MM.1S (cell line): ENCODE results near the gene RTN4.
"Not testable (repeated sequence)": the region's sequence is repeated elsewhere in the genome, so short reads cannot be mapped to it uniquely, and the experiment has no call there.

ENCODE experiments used
- DNase-seq: peaks from one replicate; pipeline ENCODE4 v3.0.0-alpha.2; 2015
- H2AFZ ChIP-seq: fragments of 300-600 bp; sonication (generic); 2 replicates; pipeline ENCODE4 v1.6.0; 2016; ENCODE audit warnings: antibody characterized with exemption, low read length
- H3F3A ChIP-seq: fragments of 300-600 bp; sonication (generic); 2 replicates; pipeline ENCODE4 v1.6.1; 2016; ENCODE audit warnings: mild to moderate bottlenecking, antibody characterized with exemption, low read length, moderate library complexity, mixed read lengths; ENCODE audit not compliant: insufficient read depth
- H3K27ac ChIP-seq: fragments of 300-600 bp; sonication (generic); 2 replicates; pipeline ENCODE4 v1.5.1; 2016; ENCODE audit warnings: mild to moderate bottlenecking, low read length
- H3K27me3 ChIP-seq: fragments of 300-600 bp; sonication (generic); replicated peaks from 2 replicates; pipeline ENCODE4 v1.6.0; 2016; ENCODE audit warnings: low read length; ENCODE audit not compliant: insufficient read depth
- H3K36me3 ChIP-seq: fragments of 300-600 bp; sonication (generic); replicated peaks from 2 replicates; pipeline ENCODE4 v1.6.1; 2016; ENCODE audit warnings: mild to moderate bottlenecking, low read length, mixed read lengths; ENCODE audit not compliant: insufficient read depth
- H3K4me1 ChIP-seq: fragments of 300-600 bp; sonication (generic); 2 replicates; pipeline ENCODE4 v1.6.1; 2016; ENCODE audit warnings: low read length, mixed read lengths
- H3K4me2 ChIP-seq: fragments of 300-600 bp; sonication (generic); 2 replicates; pipeline ENCODE4 v1.6.0; 2016; ENCODE audit warnings: low read depth, low read length
- H3K4me3 ChIP-seq: fragments of 300-600 bp; sonication (generic); 2 replicates; pipeline ENCODE4 v1.5.1; 2016; ENCODE audit warnings: low read length, mixed read lengths
- H3K79me2 ChIP-seq: fragments of 300-600 bp; sonication (generic); 2 replicates; pipeline ENCODE4 v1.6.1; 2016; ENCODE audit warnings: mixed run types, low read length, mixed read lengths
- H3K9ac ChIP-seq: fragments of 300-600 bp; sonication (generic); 2 replicates; pipeline ENCODE4 v1.6.1; 2016; ENCODE audit warnings: low read length, mixed read lengths
- H3K9me2 ChIP-seq: fragments of 300-600 bp; sonication (generic); replicated peaks from 2 replicates; pipeline ENCODE4 v1.6.1; 2016; ENCODE audit warnings: mild to moderate bottlenecking, low read length, mixed read lengths; ENCODE audit not compliant: insufficient read depth
- H3K9me3 ChIP-seq: fragments of 300-600 bp; sonication (generic); replicated peaks from 2 replicates; pipeline ENCODE4 v1.6.1; 2016; ENCODE audit warnings: mild to moderate bottlenecking, low read length, mixed read lengths; ENCODE audit not compliant: insufficient read depth
- H4K20me1 ChIP-seq: fragments of 300-600 bp; sonication (generic); 2 replicates; pipeline ENCODE4 v1.6.1; 2016; ENCODE audit warnings: mild to moderate bottlenecking, low read length, moderate library complexity, mixed read lengths; ENCODE audit not compliant: insufficient read depth
- CTCF ChIP-seq: fragments of 300-600 bp; sonication (generic); IDR thresholded peaks from 2 replicates; pipeline ENCODE4 v1.5.1; 2016; ENCODE audit warnings: antibody characterized with exemption, low read length, mixed read lengths
- EZH2 ChIP-seq: fragments of 300-600 bp; sonication (generic); optimal IDR thresholded peaks from 2 replicates; pipeline ENCODE3; 2017; ENCODE audit warnings: low read depth, mild to moderate bottlenecking, antibody characterized with exemption, low read length, mixed read lengths
- EZH2phosphoT487 ChIP-seq: fragments of 300-600 bp; sonication (generic); IDR thresholded peaks from 2 replicates; pipeline ENCODE4 v1.6.1; 2018; ENCODE audit warnings: antibody characterized with exemption, low read length

The RTN4 gene

DNA sequence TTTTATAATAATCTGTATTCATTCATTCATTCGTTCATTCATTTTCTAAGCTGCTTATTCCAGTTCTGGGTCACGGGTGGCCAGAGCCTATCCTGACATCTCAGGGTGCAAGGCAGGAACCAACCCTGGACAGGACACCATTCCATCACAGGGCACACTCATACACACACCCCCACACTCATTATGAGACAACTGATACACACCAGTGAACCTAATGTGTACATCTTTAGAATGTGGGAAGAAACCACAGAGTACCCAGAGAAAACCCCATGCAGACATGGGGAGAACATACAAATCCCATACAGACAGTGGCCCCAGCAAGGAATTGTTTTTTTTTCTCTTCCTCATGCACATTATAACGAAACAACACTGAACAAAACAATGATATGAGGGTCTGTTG, 54.7 kb downstream of the RTN4 start:
- peaks cover 9% of the 10 kb centered on the region; the same call in 1 of the 2 replicates for H3F3A ChIP-seq
- no peaks in the 10 kb centered on the region for H3K27me3 ChIP-seq

GRCh38 chr2:54990694-54991093, 59.6 kb downstream of the RTN4 start:
- H3K9me3 ChIP-seq, DNase-seq, H3K9me2 ChIP-seq, H3K27me3 ChIP-seq, H3K9ac ChIP-seq, H3K4me3 ChIP-seq, H3K4me2 ChIP-seq, H4K20me1 ChIP-seq, H2AFZ ChIP-seq, H3K27ac ChIP-seq, H3K4me1 ChIP-seq, H3K36me3 ChIP-seq, H3F3A ChIP-seq: not testable (repeated sequence)
- H3K79me2 ChIP-seq: peaks cover 94% of the 10 kb centered on the region

More for the DNA sequence above, 54.7 kb downstream of the RTN4 start:
- H3K4me2 ChIP-seq: no peak overlapping the region
- no peak overlapping the region for H3K4me3 ChIP-seq
- peaks cover 92% of the 10 kb centered on the region for H3K79me2 ChIP-seq
- TF ChIP-seq EZH2 (no peak), EZH2phosphoT487 (no peak), CTCF (no peak)
- H3K4me1 ChIP-seq: peaks cover 21% of the 10 kb centered on the region
- no peak overlapping the region for H2AFZ ChIP-seq
- no peaks in the 10 kb centered on the region for H3K36me3 ChIP-seq
- no peaks in the 10 kb centered on the region for H3K9me3 ChIP-seq
- H3K27ac ChIP-seq: no peak overlapping the region
- DNase-seq: no peak
- no peak overlapping the region for H3K9ac ChIP-seq
- no peaks in the 10 kb centered on the region for H3K9me2 ChIP-seq
- no peaks in the 10 kb centered on the region for H4K20me1 ChIP-seq

- H3F3A ChIP-seq: no peaks in the 10 kb centered on the region
- no peak overlapping the region for H3K4me3 ChIP-seq
- H3K27ac ChIP-seq: no peak overlapping the region
- no peak overlapping the region for H2AFZ ChIP-seq
- 0 out of 2 replicates have a peak, but pooled peaks cover 4% of the 10 kb centered on the region for H3K36me3 ChIP-seq
- no peaks in the 10 kb centered on the region for H3K9me2 ChIP-seq
- H3K4me2 ChIP-seq: no peak overlapping the region
- no peak for DNase-seq
- H3K4me1 ChIP-seq: no peaks in the 10 kb centered on the region
- no peaks in the 10 kb centered on the region for H4K20me1 ChIP-seq
- H3K79me2 ChIP-seq: peaks cover 87% of the 10 kb centered on the region
- no peak for TF ChIP-seq EZH2phosphoT487
- TF ChIP-seq EZH2: no peak
- TF ChIP-seq CTCF: no peak
- H3K9me3 ChIP-seq: no peaks in the 10 kb centered on the region
- H3K27me3 ChIP-seq: no peaks in the 10 kb centered on the region
- no peak overlapping the region for H3K9ac ChIP-seq
These were observed 61.6 kb downstream of the RTN4 start for GRCh38 chr2:54988612-54989011.

DNA sequence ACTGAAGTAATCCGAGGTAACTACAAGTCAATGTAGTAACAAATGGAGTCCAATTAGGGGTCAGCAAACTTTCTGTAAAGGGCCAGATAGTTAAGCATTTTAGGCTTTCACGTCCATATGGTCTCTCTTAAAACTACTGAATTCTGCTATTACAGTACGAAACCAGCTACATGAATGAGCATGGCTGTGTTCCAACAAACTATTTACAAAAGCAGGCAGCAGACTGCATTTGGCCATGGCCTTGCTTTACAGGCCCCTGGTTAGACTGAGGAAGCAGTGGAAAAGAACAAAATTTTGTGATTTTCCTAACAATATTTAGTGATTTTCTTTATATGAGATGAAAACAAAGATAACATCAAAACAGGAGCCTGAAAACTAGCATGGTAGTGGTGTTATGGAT, 64.0 kb downstream of the RTN4 start:
- Histone ChIP-seq H2AFZ (no peak overlapping the region), H3K79me2 (peaks cover 69% of the 10 kb centered on the region), H3K4me3 (no peak overlapping the region), H3K9ac (no peak overlapping the region), H3K27ac (no peak overlapping the region), H3K9me3 (no peaks in the 10 kb centered on the region), H4K20me1 (no peaks in the 10 kb centered on the region), H3K4me2 (no peak overlapping the region), H3K27me3 (no peaks in the 10 kb centered on the region), H3F3A (no peaks in the 10 kb centered on the region), H3K4me1 (no peaks in the 10 kb centered on the region), H3K36me3 (0 out of 2 replicates have a peak, but pooled peaks cover 4% of the 10 kb centered on the region), H3K9me2 (no peaks in the 10 kb centered on the region)
- no peak for DNase-seq
- TF ChIP-seq EZH2: no peak
- TF ChIP-seq EZH2phosphoT487: no peak
- TF ChIP-seq CTCF: no peak
